Ishikawa (cell line): ENCODE data around the gene SELENOF.
A peak's percentile ranks its signal among the peaks of the same experiment; 100 is the strongest.

Source experiments
- CEBPB ChIP-seq: IDR thresholded peaks from 2 replicates; pipeline ENCODE4 v1.6.1; 2012
- CREB1 ChIP-seq: IDR thresholded peaks from 2 replicates; pipeline ENCODE4 v1.6.1; 2012; ENCODE audit warnings: low read depth
- EGR1 ChIP-seq: IDR thresholded peaks from 2 replicates; pipeline ENCODE4 v1.6.1; 2012
- EP300 ChIP-seq: IDR thresholded peaks from 2 replicates; pipeline ENCODE4 v1.6.1; 2012; ENCODE audit warnings: borderline replicate concordance
- FOXM1 ChIP-seq: IDR thresholded peaks from 2 replicates; pipeline ENCODE4 v1.6.1; 2012; ENCODE audit warnings: low read depth, borderline replicate concordance
- NFIC ChIP-seq: IDR thresholded peaks from 2 replicates; pipeline ENCODE4 v1.6.1; 2012
- RAD21 ChIP-seq: IDR thresholded peaks from 2 replicates; pipeline ENCODE4 v1.6.1; 2012; ENCODE audit warnings: low read depth
- TAF1 ChIP-seq: IDR thresholded peaks from 2 replicates; pipeline ENCODE4 v1.6.1; 2012; ENCODE audit warnings: low read depth, mild to moderate bottlenecking
- TCF12 ChIP-seq: IDR thresholded peaks from 2 replicates; pipeline ENCODE4 v1.6.1; 2012; ENCODE audit warnings: low read depth
- TEAD4 ChIP-seq: IDR thresholded peaks from 2 replicates; pipeline ENCODE4 v1.6.1; 2012
- YY1 ChIP-seq: IDR thresholded peaks from 2 replicates; pipeline ENCODE4 v1.6.1; 2012; ENCODE audit warnings: low read depth
- ZBTB7A ChIP-seq: IDR thresholded peaks from 2 replicates; pipeline ENCODE4 v1.6.1; 2012; ENCODE audit warnings: low read depth
- TF ChIP-seq, protein P1 (sequence below): IDR thresholded peaks from 2 replicates; pipeline ENCODE4 v1.6.1; 2012
- TF ChIP-seq, protein P2 (sequence below): IDR thresholded peaks from 2 replicates; pipeline ENCODE4 v1.6.1; 2012; ENCODE audit warnings: low read depth, mild to moderate bottlenecking
- TF ChIP-seq, protein P3 (sequence below): IDR thresholded peaks from 2 replicates; pipeline ENCODE4 v1.6.1; 2012

SELENOF gene

DNA sequence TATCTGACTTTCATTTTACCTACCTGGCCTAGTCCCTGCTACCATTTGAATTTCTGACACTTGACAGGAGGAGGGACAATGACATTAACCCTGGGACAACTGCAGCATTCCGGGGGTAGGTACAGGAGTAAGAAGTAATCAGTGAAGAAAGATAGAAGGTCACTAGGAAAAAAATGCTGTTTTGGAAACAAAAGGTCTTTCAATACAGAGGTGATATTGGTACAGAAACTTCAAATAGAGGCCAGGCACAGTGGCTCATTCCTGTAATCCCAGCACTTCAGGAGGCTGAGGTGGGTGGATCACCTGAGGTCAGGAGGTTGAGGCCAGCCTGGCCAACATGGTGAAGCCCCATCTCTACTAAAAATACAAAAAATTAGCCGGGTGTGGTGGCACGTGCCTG is 68.4 kb downstream of the SELENOF start:
- TF ChIP-seq, protein P1, sequence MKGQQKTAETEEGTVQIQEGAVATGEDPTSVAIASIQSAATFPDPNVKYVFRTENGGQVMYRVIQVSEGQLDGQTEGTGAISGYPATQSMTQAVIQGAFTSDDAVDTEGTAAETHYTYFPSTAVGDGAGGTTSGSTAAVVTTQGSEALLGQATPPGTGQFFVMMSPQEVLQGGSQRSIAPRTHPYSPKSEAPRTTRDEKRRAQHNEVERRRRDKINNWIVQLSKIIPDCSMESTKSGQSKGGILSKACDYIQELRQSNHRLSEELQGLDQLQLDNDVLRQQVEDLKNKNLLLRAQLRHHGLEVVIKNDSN: no peak
- TF ChIP-seq CEBPB (no peak), RAD21 (no peak), EGR1 (no peak), FOXM1 (no peak)

DNA sequence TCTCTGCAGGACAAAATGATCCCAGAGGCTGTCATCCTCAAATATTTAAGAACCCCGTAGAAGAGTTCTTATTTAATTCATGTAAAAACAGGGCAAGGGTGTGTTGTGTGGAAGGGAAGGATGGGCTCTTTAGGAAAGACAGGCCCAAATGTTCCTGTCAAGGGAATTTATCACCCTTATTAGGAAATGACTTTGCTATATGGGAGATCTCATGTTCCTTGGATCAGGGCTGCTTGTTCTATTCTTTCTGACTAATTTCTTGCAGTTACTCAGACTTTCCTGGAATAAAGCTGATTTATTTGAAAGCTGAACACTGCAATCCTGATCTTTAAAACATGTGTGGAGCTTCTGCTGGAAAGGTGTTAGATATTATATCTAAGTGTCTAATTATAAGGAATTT is 72.8 kb downstream of the SELENOF start:
- TF ChIP-seq TAF1 (no peak), ZBTB7A (no peak), YY1 (no peak), EGR1 (no peak)
- TF ChIP-seq, protein P1: no peak

DNA sequence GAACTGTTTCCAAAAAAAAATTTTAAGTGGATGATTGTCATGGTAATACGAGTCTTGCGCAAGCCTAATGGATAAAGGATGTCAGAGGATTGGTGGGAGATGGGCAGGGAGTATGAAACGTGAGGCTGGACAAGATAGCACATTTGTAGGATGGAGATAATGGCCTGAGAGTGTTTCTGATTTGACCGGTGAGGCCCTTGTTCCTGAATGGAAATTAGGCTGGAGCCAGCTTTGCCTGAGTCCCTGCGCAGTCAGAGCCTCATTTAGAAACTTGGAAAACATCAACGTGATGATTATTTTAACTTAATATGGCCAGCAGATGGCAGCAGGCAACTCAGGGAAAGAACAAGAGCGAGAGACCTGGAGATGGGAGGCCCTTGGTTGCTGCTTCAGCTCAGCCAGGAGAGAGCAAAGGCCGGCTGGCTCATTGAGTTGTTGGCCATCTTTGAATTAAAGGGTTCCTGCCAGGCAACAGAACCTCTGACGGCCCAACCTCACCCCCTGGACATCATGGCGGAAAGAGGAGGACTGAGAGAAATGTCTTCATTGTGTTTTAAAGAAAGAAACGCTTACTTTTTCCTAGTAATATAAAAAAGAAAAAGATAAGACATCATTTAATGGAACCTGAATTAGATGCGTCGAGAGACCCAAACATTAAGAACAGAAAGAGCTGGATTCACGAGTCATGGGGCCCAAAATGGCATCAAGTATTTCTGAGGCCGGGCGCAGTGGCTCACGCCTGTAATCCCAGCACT is 80.3 kb downstream of the SELENOF start:
- TF ChIP-seq CEBPB (peak; percentile 89), TEAD4 (no peak), EP300 (no peak), YY1 (no peak), CREB1 (no peak), TAF1 (no peak), EGR1 (no peak), TCF12 (no peak), ZBTB7A (no peak), RAD21 (peak; percentile 87)
- TF ChIP-seq, protein P2, sequence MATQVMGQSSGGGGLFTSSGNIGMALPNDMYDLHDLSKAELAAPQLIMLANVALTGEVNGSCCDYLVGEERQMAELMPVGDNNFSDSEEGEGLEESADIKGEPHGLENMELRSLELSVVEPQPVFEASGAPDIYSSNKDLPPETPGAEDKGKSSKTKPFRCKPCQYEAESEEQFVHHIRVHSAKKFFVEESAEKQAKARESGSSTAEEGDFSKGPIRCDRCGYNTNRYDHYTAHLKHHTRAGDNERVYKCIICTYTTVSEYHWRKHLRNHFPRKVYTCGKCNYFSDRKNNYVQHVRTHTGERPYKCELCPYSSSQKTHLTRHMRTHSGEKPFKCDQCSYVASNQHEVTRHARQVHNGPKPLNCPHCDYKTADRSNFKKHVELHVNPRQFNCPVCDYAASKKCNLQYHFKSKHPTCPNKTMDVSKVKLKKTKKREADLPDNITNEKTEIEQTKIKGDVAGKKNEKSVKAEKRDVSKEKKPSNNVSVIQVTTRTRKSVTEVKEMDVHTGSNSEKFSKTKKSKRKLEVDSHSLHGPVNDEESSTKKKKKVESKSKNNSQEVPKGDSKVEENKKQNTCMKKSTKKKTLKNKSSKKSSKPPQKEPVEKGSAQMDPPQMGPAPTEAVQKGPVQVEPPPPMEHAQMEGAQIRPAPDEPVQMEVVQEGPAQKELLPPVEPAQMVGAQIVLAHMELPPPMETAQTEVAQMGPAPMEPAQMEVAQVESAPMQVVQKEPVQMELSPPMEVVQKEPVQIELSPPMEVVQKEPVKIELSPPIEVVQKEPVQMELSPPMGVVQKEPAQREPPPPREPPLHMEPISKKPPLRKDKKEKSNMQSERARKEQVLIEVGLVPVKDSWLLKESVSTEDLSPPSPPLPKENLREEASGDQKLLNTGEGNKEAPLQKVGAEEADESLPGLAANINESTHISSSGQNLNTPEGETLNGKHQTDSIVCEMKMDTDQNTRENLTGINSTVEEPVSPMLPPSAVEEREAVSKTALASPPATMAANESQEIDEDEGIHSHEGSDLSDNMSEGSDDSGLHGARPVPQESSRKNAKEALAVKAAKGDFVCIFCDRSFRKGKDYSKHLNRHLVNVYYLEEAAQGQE: no peak
- TF ChIP-seq, protein P1: no peak

DNA sequence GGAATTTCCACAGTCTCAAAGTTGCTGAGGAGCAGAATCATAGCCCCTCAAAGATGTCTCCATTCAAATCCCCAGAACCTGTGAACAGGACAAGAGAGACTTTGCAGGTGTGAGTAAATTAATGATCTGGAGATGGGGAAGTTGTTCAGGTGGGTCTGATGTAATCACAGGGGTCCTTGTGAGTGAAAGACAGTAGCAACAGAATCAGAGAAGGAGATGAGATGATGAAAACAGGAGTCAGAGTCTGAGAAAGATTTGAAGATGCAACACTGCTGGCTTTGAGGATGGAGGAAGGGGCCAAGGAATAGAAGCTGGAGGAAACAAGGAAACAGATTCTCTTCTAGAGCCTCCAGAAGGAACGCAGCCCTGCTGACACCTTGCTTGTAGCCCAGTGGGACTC is 81.5 kb downstream of the SELENOF start:
- TF ChIP-seq TEAD4 (no peak), YY1 (no peak), TAF1 (no peak), NFIC (no peak), RAD21 (no peak), FOXM1 (no peak), EGR1 (no peak), CEBPB (no peak), ZBTB7A (no peak), CREB1 (no peak), EP300 (no peak), TCF12 (no peak)
- TF ChIP-seq, protein P3, sequence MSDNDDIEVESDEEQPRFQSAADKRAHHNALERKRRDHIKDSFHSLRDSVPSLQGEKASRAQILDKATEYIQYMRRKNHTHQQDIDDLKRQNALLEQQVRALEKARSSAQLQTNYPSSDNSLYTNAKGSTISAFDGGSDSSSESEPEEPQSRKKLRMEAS: no peak
- TF ChIP-seq, protein P2: no peak
- TF ChIP-seq, protein P1: no peak

DNA sequence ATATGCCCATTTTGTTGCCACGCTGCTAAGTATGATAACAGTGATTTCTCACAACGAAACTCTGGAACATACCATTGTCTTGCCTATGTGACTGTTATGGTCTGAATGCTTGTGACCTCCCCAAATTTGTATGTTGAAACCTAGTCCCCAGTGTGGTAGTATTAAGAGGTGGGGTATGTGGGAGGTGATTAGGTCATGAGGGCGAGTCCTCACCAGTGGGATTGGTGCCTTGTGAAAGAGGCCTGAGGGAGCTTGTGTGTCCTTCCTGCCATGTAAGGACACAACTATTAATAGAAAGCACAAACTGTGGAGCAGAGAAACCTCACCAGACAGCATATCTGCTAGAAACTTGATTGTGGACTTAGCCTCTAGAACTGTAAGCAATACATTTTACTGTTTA is 84.6 kb downstream of the SELENOF start:
- TF ChIP-seq CEBPB (no peak), TCF12 (no peak), NFIC (no peak), ZBTB7A (no peak)
- TF ChIP-seq, protein P3: no peak

DNA sequence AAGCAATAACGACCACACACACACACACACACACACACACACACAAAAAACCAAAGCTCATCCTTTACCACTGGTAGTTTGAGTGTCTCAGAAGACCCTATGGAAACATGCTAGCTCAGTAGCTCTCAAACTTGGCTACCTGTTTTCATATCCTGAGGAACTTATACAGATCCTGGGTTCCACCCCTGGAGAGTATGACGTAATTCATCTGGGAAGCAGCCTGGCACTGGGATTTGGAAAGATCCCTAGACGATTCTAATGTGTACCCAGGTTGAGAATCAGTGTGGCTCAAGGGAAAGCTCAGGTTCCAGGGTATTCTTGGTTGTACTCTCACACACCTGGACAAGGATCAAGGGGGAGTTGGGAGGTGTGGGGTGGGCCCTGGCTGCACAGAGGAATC is 85.9 kb downstream of the SELENOF start:
- TF ChIP-seq CEBPB: 0 out of 2 replicates have a peak, but pooled peaks have one; percentile 29
- TF ChIP-seq YY1: no peak
